GM10248 (cell line): ENCODE results near the gene UNC5A.

Experiments used
- CTCF ChIA-PET: fragments of 300-600 bp; sonication (Branson Sonifier 250); formaldehyde crosslinking; extraction: SDS; loops from one replicate; lab custom pipeline; 2021; ENCODE audit warnings: antibody characterized with exemption; lab: Yijun Ruan, JAX
- POLR2A ChIA-PET: fragments of 350-650 bp; sonication (Branson Sonifier 250); formaldehyde crosslinking; extraction: SDS; loops from one replicate; lab custom pipeline; 2020; ENCODE audit warnings: antibody characterized with exemption; lab: Yijun Ruan, JAX
- DNase-seq: peaks from one replicate; pipeline ENCODE4 v3.0.0; 2012; ENCODE audit errors: extremely low spot score
- TF ChIP-seq, protein P1 (sequence below): IDR thresholded peaks from 2 replicates; pipeline ENCODE4 v1.5.1; 2012; ENCODE audit warnings: mild to moderate bottlenecking, low read depth; ENCODE audit errors: extremely low read depth, missing control alignments, control extremely low read depth

Gene UNC5A

DNA sequence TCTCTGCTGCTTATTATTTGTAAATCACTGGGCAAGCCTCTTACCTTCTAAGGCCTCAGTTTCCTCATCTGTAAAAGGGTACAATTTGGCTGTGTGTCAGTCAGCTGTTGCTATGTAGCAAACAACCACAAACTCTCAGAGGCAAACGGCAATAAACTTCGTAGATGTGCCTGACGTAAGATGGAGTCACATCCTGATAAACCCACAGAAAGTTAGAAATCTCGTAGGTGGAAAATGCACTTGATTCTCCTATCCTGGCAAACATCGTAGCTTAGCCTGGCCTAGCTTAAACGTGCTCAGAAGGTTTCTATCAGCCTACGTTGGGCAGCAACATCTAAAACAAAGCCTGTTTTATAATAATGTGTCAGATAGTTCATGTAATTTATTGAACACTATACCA lies 35.0 kb upstream of the UNC5A start:
- DNase-seq = no peak
- POLR2A ChIA-PET = no interaction called here

DNA sequence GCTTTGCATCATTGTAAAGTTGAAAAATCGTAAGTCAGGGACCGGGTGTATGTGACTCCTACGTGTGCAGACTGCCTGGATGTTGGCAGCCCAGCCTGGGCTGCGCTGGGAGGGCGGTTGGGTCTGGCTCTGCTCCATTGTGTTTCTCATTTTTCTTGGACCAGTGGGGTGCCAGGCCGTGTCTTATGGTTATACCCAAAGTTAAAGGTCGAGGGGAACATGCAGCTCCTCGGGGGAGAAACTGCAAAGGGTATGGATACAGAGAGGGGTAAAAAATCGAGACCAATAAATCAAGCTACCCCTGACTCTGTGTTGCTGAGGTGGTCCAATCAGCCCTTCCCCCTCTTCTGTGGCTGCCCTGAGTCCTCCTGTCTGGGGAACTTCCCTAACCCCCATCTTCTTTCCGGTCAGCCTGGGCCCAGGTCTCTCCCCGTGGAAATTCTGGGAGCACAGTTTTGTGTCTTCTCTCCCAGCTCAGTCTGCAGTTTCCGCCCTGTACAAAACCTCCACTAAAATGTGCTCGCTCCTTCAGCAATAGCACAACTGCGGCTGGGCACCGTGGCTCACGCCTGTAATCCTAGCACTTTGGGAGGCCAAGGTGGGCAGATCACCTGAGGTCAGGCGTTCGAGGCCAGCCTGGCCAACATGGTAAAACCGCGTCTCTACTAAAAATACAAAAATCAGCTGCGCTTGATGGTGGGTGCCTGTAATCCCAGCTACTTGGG lies 34.1 kb upstream of the UNC5A start:
- ChIA-PET POLR2A (no interaction called here), CTCF (no interaction called here)
- TF ChIP-seq, protein P1, sequence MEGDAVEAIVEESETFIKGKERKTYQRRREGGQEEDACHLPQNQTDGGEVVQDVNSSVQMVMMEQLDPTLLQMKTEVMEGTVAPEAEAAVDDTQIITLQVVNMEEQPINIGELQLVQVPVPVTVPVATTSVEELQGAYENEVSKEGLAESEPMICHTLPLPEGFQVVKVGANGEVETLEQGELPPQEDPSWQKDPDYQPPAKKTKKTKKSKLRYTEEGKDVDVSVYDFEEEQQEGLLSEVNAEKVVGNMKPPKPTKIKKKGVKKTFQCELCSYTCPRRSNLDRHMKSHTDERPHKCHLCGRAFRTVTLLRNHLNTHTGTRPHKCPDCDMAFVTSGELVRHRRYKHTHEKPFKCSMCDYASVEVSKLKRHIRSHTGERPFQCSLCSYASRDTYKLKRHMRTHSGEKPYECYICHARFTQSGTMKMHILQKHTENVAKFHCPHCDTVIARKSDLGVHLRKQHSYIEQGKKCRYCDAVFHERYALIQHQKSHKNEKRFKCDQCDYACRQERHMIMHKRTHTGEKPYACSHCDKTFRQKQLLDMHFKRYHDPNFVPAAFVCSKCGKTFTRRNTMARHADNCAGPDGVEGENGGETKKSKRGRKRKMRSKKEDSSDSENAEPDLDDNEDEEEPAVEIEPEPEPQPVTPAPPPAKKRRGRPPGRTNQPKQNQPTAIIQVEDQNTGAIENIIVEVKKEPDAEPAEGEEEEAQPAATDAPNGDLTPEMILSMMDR = no peak
- DNase-seq = no peak

More for the DNA sequence above, 35.0 kb upstream of the UNC5A start:
- CTCF ChIA-PET = interaction anchor here (1.4 kb wide), 1 partner anchor 22 kb away, joined by 3 read pairs; no protein-coding TSS in a partner anchor
- TF ChIP-seq, protein P1 = no peak

DNA sequence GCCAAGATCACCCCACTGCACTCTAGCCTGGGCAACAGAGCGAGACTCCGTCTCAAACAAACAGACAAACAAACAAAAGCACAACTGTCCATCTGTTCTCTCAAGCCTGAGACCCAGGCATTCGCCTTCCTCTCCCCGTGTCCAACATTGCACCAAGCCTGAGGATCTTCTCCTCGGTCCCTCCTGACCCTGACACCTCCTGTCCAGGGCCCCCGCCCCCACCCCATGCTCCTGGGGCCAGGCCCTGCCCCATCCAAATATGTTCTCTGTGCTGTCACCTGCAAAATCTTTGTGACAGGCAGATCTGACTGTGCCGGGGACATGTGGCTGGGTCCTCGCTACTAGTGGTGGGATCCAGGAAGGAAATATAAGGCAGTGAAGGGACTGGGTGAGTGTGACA lies 33.4 kb upstream of the UNC5A start:
- DNase-seq = no peak
- TF ChIP-seq, protein P1 = no peak
- POLR2A ChIA-PET = no interaction called here
- CTCF ChIA-PET = no interaction called here

DNA sequence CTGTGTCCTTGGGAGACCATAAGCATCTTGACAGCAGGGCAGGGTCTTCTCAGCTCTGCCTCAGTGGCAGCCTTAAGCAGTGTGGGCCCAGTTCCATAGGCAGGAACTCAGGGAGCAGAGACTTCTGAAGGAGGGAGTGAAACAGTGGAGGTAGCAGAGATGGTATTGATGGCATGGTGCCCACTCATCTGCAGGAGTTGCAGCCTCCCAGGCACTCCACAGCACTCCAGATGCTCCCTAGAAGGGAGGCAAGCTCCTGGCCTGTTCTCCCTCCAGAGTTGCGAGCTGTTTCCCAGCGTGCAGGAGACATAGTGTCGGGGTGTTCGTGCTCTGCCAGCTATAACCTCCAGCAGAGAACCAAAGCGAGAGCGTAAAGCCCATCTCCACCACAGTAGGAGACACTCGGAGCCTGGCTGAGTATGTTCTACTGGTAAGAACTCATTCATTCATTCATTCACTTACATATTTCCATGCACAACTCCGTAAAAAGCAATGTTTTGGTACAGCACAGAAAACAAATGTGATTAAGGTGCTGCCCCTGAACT lies 31.4 kb upstream of the UNC5A start:
- TF ChIP-seq, protein P1 = no peak
- ChIA-PET POLR2A (no interaction called here), CTCF (no interaction called here)
- no peak for DNase-seq

DNA sequence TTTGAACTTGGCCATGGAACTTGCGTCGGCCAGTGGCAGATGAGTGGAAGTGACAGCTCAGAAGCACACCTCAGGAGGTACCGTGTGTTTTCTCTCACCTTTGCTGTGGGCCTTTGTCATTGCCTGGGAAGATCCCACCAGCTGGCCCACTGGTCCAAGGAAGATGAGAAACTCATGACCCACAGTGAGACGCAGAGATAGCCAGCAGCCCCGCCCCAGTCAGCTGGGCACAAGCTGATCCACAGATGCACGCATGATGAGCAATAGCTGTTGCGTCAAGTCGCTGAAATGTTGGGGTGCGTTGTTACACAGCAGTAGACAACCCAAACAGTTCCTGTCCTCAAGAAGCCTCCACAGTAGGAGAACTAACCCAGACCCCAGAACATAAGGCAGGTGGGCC lies 30.8 kb upstream of the UNC5A start:
- ChIA-PET CTCF (no interaction called here), POLR2A (no interaction called here)
- DNase-seq = no peak
- TF ChIP-seq, protein P1 = no peak

DNA sequence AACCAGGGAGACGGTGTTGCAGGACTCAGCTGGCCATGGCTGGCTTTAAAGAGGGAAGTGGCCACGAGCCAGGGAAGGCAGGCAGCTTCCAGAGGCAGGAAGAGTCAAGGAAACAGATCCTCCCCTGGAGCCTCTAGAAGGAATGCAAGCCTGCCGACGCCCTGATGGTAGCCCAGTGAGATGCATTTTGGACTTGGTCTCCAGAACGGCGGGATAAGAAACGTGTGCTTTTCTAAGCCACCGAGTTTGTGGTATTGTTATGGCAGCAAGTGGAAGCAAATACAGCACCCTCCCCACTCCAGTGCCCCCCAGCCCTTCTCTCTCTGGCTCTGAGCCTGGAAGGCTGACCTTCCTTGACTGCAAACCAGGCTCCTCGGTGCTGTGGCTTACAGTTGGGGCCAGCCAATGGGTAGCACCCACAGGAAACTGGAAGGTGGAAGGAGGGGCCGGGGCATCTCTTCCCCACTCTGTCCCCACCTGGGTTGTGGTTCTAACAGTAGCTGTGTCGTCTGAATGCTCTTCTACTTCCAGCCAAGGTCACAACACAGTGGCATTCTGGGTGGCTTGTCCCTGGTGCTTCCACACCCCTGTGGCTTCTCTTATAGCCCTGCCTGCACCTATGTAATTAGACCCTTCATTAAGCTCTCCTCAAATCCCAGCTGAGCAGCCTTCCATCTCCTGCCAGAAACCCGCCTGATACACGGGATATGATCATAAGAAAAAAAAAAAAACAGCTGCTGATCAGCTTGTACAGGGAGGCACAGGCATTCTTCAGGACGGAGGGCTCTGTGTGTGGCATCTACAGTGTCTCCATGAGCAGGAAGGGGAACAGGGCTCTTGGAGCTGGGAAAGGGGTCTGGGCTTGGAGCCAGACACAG lies 29.9 kb upstream of the UNC5A start:
- ChIA-PET CTCF (interaction anchor here (0.9 to 1.2 kb wide), 2 partner anchors 27 to 33 kb away, joined by 3 read pairs; no protein-coding TSS in a partner anchor), POLR2A (interaction anchor here (0.5 to 0.7 kb wide), 2 partner anchors 120 to 419 kb away, joined by 3 to 5 read pairs; no protein-coding TSS in a partner anchor)
- no peak for DNase-seq
- TF ChIP-seq, protein P1 = no peak
